Endothelial cell (in vitro differentiated cells): ENCODE data around the gene RASSF10. TPM values are rescaled to one million over a fixed set of nuclear protein-coding genes. Genes with fewer than 3 reads are reported as not detected.

Experiments used
- DNase-seq: peaks from one replicate; pipeline ENCODE4 v3.0.0; 2021; ENCODE audit warnings: low spot score
- H3K27ac Mint-ChIP-seq: one replicate; pipeline ENCODE4 v1.8.0; 2021; ENCODE audit warnings: mixed read lengths, inconsistent platforms; ENCODE audit not compliant: unreplicated experiment
- H3K27me3 Mint-ChIP-seq: one replicate; pipeline ENCODE4 v1.8.0; 2021; ENCODE audit warnings: mild to moderate bottlenecking, moderate library complexity, mixed read lengths, inconsistent platforms; ENCODE audit not compliant: unreplicated experiment
- H3K36me3 Mint-ChIP-seq: one replicate; pipeline ENCODE4 v1.8.0; 2021; ENCODE audit warnings: mild to moderate bottlenecking, low read depth, mixed read lengths, inconsistent platforms; ENCODE audit not compliant: unreplicated experiment
- H3K4me1 Mint-ChIP-seq: one replicate; pipeline ENCODE4 v1.8.0; 2021; ENCODE audit warnings: mild to moderate bottlenecking, mixed read lengths, inconsistent platforms; ENCODE audit not compliant: unreplicated experiment
- H3K4me3 Mint-ChIP-seq: one replicate; pipeline ENCODE4 v1.8.0; 2021; ENCODE audit warnings: mild to moderate bottlenecking, mixed read lengths, inconsistent platforms; ENCODE audit not compliant: unreplicated experiment
- H3K9me3 Mint-ChIP-seq: one replicate; pipeline ENCODE4 v1.8.0; 2021; ENCODE audit warnings: mixed read lengths, inconsistent platforms; ENCODE audit not compliant: unreplicated experiment
- CTCF ChIP-seq: fragments of 200-600 bp; sonication (generic); IDR thresholded peaks from one replicate; pipeline ENCODE4 v1.5.0; 2021; ENCODE audit warnings: antibody characterized with exemption; ENCODE audit not compliant: unreplicated experiment
- total RNA-seq: library from RNA; stranded (reverse); fragmentation: NEBNext Ultra II Directional; extraction: Animal tissue kit (Norgen Biotek cat#: 25700); gene quantifications from one replicate; pipeline ENCODE4 v1.2.1, GENCODE V29; 2021; ENCODE audit not compliant: unreplicated experiment

RASSF10 gene
- total RNA-seq, 1 donor from 2014 or later = 17.5 TPM

DNA sequence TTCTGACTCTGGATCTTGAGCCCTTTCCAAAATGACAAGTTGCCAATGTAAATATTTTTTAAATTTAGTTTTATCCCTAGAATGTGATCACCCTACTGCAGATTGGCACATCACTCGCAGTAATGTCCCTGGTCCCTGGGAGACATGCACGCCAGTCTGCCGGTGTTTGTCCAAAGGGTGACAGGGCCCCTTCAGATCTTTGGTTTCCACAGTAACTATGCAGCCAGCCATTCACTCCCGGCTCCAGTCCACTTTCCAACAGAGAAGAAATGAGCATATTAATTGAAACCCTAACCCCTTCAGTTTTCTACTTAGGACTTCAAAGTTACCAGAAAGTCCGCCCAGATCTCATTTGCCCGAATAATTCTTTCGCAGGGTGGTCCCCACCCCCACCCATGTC is 25.8 kb upstream of the RASSF10 start:
- no peak overlapping the region for H3K27ac Mint-ChIP-seq

DNA sequence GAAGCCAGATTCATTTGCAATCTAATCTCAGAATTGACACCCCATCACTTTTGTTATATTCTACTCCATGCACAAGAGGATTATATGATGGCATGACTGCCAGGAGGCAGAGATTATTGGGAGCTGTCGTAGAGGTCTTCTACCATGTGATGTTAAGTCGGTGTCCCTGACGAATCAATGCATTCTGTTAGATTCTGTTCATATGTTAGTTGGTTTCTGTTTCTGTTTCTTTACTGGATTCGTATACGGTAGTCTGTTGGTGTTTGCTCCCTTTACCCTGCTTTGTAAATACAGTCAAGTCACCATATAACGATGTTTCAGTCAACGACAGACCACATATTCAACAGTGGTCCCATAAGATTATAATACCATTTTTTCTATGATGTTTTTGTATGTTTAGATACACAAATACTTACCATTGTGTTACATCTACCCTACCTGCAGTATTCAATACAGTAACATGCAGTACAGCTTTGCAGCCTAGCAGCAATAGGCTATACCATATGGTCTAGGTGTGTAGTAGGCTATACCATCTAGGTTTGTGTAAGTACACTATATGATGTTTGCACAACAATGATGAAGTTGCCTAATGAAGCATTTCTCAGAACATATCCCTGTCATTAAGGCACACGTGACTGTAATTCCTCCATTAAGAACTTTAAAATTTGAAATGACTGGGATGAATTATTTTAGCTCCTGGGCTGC is 22.8 kb upstream of the RASSF10 start:
- Mint-ChIP-seq H3K36me3 (no peaks in the 10 kb centered on the region), H3K27ac (no peak overlapping the region), H3K27me3 (peaks cover 2% of the 10 kb centered on the region), H3K9me3 (no peaks in the 10 kb centered on the region), H3K4me3 (no peak overlapping the region), H3K4me1 (peaks cover 25% of the 10 kb centered on the region)
- DNase-seq = no peak
- TF ChIP-seq CTCF = no peak

More for the DNA sequence above, 25.8 kb upstream of the RASSF10 start:
- Mint-ChIP-seq H3K27me3 (peaks cover 5% of the 10 kb centered on the region), H3K4me1 (peaks cover 44% of the 10 kb centered on the region), H3K4me3 (no peak overlapping the region), H3K9me3 (no peaks in the 10 kb centered on the region), H3K36me3 (no peaks in the 10 kb centered on the region)
- DNase-seq = no peak
- no peak for TF ChIP-seq CTCF

- H3K27me3 Mint-ChIP-seq = peaks cover 4% of the 10 kb centered on the region
- no peak for TF ChIP-seq CTCF
- H3K4me1 Mint-ChIP-seq = peaks cover 15% of the 10 kb centered on the region
- no peaks in the 10 kb centered on the region for H3K36me3 Mint-ChIP-seq
- H3K9me3 Mint-ChIP-seq = no peaks in the 10 kb centered on the region
- no peak for DNase-seq
- no peak overlapping the region for H3K27ac Mint-ChIP-seq
- no peak overlapping the region for H3K4me3 Mint-ChIP-seq
These were observed 19.5 kb upstream of the RASSF10 start for GRCh38 chr11:12989428-12990161.

GRCh38 chr11:12990162-12990480 is 19.0 kb upstream of the RASSF10 start:
- DNase-seq = no peak
- Mint-ChIP-seq H3K27me3 (peaks cover 4% of the 10 kb centered on the region), H3K27ac (no peak overlapping the region), H3K36me3 (no peaks in the 10 kb centered on the region), H3K4me1 (peaks cover 13% of the 10 kb centered on the region), H3K9me3 (no peaks in the 10 kb centered on the region), H3K4me3 (no peak overlapping the region)
- no peak for TF ChIP-seq CTCF

DNA sequence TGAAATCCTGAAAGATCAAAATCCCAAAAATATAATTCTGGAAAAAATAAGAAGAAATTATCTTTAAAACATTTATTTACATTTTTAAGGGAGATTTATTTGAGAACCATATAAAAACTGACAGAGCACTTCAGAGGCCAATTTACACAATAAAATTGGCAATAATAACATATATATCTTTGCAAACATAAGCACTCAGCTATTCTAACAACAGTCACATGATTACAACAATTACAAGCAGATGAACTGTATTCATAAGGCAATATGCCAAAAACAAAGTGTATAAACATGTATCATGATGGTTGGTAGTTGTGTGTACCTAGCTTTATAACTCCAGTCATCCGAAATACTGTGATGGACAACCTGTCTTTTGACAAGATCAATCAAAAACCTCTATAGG is 17.7 kb upstream of the RASSF10 start:
- DNase-seq = no peak
- Mint-ChIP-seq H3K36me3 (no peaks in the 10 kb centered on the region), H3K27me3 (peaks cover 1% of the 10 kb centered on the region), H3K4me3 (no peak overlapping the region), H3K9me3 (no peaks in the 10 kb centered on the region), H3K4me1 (peaks cover 7% of the 10 kb centered on the region), H3K27ac (no peak overlapping the region)
- no peak for TF ChIP-seq CTCF
